ENCODE data around the gene FBLN1.

FBLN1 gene

DNA sequence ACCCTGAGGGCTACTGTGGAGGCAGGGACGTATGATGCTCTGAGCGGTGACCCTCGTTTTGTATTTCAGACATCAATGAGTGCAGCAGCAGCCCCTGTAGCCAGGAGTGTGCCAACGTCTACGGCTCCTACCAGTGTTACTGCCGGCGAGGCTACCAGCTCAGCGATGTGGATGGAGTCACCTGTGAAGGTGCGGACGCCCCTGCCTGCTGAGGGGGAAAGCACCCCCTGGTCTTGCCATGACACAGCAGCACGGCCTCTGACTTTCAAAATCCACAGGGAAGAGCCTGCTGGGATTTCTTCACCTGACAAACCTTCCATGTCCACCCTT is 44.3 kb downstream of the FBLN1 start:
- ChIA-PET CTCF (interaction anchor here (7.9 kb wide), 1 partner anchor 104 kb away, joined by 286 read pairs; no protein-coding TSS in a partner anchor), POLR2A (no interaction called here)
- no peak overlapping the region for H3K4me3 ChIP-seq (ENCODE audit: low read depth, low read length)
- DNase-seq (ENCODE audit: low read depth, low spot score), result no peak
- TF ChIP-seq, protein P1, sequence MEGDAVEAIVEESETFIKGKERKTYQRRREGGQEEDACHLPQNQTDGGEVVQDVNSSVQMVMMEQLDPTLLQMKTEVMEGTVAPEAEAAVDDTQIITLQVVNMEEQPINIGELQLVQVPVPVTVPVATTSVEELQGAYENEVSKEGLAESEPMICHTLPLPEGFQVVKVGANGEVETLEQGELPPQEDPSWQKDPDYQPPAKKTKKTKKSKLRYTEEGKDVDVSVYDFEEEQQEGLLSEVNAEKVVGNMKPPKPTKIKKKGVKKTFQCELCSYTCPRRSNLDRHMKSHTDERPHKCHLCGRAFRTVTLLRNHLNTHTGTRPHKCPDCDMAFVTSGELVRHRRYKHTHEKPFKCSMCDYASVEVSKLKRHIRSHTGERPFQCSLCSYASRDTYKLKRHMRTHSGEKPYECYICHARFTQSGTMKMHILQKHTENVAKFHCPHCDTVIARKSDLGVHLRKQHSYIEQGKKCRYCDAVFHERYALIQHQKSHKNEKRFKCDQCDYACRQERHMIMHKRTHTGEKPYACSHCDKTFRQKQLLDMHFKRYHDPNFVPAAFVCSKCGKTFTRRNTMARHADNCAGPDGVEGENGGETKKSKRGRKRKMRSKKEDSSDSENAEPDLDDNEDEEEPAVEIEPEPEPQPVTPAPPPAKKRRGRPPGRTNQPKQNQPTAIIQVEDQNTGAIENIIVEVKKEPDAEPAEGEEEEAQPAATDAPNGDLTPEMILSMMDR (IDR thresholded peaks at IDR 0.05; ENCODE audit: insufficient read depth, low read length, missing control alignments), result no peak

DNA sequence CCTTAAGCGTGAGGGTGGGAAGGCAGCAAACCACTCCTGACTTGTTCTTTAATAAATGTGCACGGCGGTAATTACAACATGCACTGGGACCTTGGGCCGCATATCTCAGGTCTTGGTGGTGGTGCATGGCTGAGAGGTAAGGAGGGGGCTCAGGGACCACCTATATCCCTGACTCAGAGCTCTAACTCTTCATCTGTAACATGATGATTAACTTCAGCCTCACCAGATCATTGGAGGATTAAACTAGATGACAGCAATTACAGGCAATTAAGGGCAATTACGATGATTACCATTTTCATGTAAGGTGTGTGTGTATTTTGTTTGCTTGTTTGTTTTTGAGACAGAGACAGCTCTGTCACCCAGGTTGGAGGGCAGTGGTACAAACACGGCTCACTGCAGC is 45.0 kb downstream of the FBLN1 start:
- ChIA-PET POLR2A (no interaction called here), CTCF (interaction anchor here (2.1 to 7.9 kb wide), 2 partner anchors 10 to 105 kb away, joined by 8 to 286 read pairs; no protein-coding TSS in a partner anchor)
- no peak for DNase-seq (ENCODE audit: low read depth, low spot score)
- H3K4me3 ChIP-seq (ENCODE audit: low read depth, low read length), result no peak overlapping the region
- TF ChIP-seq, protein P1 (IDR thresholded peaks at IDR 0.05; ENCODE audit: insufficient read depth, low read length, missing control alignments), result no peak

DNA sequence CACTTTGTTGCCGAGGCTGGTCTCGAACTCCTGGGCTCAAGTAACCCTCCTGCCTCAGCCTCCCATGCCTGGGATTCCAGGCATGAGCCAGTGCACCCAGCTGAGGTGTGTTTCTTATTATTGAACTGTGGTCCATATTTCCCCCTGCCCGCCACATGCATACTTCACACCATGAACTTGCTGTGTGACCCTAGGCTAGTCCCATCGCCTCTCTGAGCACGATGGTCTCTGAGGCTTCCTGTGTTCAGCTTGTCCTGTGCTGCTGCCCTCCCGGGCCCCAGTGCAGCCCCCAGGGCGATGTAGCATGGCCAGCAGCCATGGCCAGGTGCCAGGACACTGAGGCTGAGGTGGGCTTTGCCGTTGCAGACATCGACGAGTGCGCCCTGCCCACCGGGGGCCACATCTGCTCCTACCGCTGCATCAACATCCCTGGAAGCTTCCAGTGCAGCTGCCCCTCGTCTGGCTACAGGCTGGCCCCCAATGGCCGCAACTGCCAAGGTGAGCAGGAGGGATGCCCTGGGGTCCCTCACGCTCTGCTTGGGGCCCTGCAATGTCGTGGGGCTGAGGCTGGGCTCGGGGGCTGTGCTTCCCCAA is 45.7 kb downstream of the FBLN1 start:
- POLR2A ChIA-PET, result interaction anchor here (0.9 kb wide), 1 partner anchor 11 kb away, joined by 5 read pairs; no protein-coding TSS in a partner anchor
- DNase-seq (ENCODE audit: low read depth, low spot score), result no peak
- TF ChIP-seq, protein P1 (IDR thresholded peaks at IDR 0.05; ENCODE audit: insufficient read depth, low read length, missing control alignments), result no peak
- CTCF ChIA-PET, result interaction anchor here (0.9 to 7.9 kb wide), 5 partner anchors 11 to 105 kb away, joined by 3 to 286 read pairs (median 8); no protein-coding TSS in a partner anchor
- H3K4me3 ChIP-seq (ENCODE audit: low read depth, low read length), result no peak overlapping the region

DNA sequence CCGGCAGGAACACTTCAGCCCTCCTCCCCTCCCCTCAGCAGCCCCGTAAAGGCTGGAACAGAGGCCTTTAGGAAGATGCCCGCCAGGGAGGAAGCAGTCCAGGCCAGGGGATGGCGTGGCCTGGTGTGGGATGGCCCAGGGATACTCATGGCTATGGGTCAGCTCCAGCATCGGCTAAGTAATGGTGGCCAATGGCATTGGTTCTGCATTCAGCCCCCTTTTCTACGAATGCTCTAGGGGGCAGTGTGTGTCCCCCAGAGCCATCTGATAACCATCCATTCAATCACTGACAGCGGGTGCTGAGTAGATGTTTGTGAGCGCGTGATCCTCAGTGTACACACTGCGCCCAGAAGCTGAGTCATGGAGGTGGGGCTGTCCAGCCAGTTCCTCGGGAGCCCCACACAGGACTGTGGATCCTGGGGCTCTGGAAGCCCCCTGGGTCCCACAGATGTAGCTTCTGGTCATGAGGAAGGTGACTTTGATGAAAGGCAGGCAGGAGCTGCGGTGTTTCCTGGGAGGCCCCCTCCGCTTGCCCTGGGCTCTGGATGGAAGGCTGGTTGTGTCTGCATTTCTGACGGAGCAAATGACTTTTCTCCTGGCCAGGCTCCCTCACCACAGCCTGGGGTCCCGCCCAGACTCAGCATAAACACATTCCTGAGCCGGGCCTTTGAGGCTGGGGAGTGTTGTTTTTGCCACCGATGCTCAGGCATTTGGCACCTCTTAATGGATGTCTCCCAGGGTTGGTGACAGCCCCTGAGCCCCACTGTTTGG is 46.5 kb downstream of the FBLN1 start:
- DNase-seq (ENCODE audit: low read depth, low spot score), result no peak
- POLR2A ChIA-PET, result interaction anchor here (0.6 to 0.9 kb wide), 3 partner anchors 11 to 275 kb away, joined by 3 to 5 read pairs (median 3); no protein-coding TSS in a partner anchor
- H3K4me3 ChIP-seq (ENCODE audit: low read depth, low read length), result no peak overlapping the region; the same call in 1 of the 2 replicates
- TF ChIP-seq, protein P1 (IDR thresholded peaks at IDR 0.05; ENCODE audit: insufficient read depth, low read length, missing control alignments), result peak; percentile 49
- CTCF ChIA-PET, result interaction anchor here (0.9 to 7.9 kb wide), 7 partner anchors 12 to 342 kb away, joined by 3 to 286 read pairs (median 5); no protein-coding TSS in a partner anchor

DNA sequence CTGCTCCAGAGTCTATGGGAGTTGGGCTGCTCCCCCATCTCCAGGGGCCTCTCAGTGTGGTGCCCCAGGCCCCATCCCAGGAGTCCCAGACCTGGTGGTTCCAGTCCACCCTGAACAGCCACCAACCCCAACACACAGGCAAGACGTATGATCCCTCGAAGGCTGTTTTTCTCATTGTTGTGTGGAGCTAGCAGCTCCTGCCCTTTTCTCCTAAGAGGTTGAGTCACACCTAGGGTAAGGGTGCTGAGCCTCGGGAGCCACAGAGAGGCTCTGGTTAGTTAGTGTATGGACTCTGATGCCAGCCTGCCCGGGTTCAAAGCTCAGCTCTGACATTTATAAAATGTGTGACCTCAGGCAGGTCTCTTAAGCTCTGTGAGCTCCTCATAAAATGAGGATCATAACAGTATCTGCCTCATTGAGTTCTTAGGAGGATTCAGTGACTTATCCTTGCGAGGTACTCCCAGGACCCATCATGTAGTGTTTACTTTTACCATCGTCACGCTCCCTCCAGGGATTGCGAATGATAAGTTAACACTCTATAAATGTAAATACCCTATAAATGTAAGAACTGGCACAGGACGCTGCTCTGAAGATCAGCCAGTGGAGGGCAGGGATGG is 47.2 kb downstream of the FBLN1 start:
- ChIA-PET POLR2A (interaction anchor here (0.6 to 0.8 kb wide), 2 partner anchors 46 to 275 kb away, joined by 3 read pairs; no protein-coding TSS in a partner anchor), CTCF (interaction anchor here (1.0 to 7.9 kb wide), 7 partner anchors 12 to 342 kb away, joined by 3 to 286 read pairs (median 8); no protein-coding TSS in a partner anchor)

More for the DNA sequence above, 47.2 kb downstream of the FBLN1 start:
- TF ChIP-seq, protein P1 (IDR thresholded peaks at IDR 0.05; ENCODE audit: insufficient read depth, low read length, missing control alignments), result no peak
- no peak for DNase-seq (ENCODE audit: low read depth, low spot score)
- H3K4me3 ChIP-seq (ENCODE audit: low read depth, low read length), result no peak overlapping the region

Data from AG04449 (cell line).